Muscle of leg (tissue), 11 donors: ENCODE results near the gene TEX51. TPM values are rescaled to one million over a fixed set of nuclear protein-coding genes. Genes with fewer than 3 reads are reported as not detected.

Experiments used
- DNase-seq: peaks from one replicate; pipeline ENCODE4 v3.0.0; 2013
- H3K27ac ChIP-seq: one replicate; pipeline ENCODE4 v1.5.1; 2013; ENCODE audit warnings: mild to moderate bottlenecking, low read length, control low read depth
- H3K27me3 ChIP-seq: one replicate; pipeline ENCODE4 v1.6.1; 2013; ENCODE audit warnings: low read length; ENCODE audit not compliant: control insufficient read depth, insufficient read depth
- H3K36me3 ChIP-seq: one replicate; pipeline ENCODE4 v1.6.1; 2013; ENCODE audit warnings: low read length; ENCODE audit not compliant: control insufficient read depth, insufficient read depth
- H3K4me1 ChIP-seq: one replicate; pipeline ENCODE4 v1.6.1; 2013; ENCODE audit warnings: low read length; ENCODE audit not compliant: control insufficient read depth, insufficient read depth
- H3K4me3 ChIP-seq: one replicate; pipeline ENCODE4 v1.5.1; 2013; ENCODE audit warnings: low read length, control low read depth
- H3K9me3 ChIP-seq: replicated peaks from 2 replicates; pipeline ENCODE4 v1.6.1; 2013; ENCODE audit warnings: low read depth, low read length; ENCODE audit not compliant: control insufficient read depth
- WGBS: methylation state at CpG from one replicate; pipeline ENCODE4 v1.1.5; 2013; ENCODE audit warnings: missing lambda C conversion rate; ENCODE audit not compliant: insufficient coverage; 5-methylcytosine and 5-hydroxymethylcytosine counted together
- polyA plus RNA-seq, 8 donors: library from polyadenylated mRNA; unstranded; fragments of 120-200 nt; gene quantifications; one replicate each; pipeline versions ENCODE4 v1.2.1 to v1.2.3, GENCODE V29; 2013; ENCODE audit warnings: inconsistent platforms in 1 of 8, low replicate concordance in 1 of 8; ENCODE audit not compliant: insufficient read length in 8 of 8, insufficient read depth in 1 of 8
- total RNA-seq: library from RNA; stranded (reverse); fragments of 120-200 nt; gene quantifications from one replicate; pipeline ENCODE4 v1.2.4, GENCODE V29; 2013

The TEX51 gene
- total and polyA plus RNA-seq, 9 donors = not detected

DNA sequence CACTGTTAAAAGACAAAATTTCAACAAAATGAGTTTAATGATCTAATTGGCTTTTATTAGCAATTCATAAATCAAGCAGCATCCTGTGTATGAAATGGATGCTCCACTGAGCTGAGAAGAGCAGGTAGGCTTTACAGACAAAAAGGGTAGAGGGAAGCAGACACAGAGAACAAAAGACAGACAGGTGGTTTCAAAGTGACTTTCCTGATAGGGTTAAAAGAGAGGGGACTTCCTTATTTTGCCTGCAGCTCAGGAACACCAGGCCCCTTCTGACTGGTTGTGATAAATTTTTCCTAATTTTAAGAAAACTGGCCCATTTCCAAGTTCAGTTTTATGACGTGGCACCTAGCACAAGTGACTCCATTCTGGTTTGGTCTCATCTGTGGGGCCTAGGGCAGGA lies 11.9 kb downstream of the TEX51 start:
- DNase-seq = no peak
- no peak overlapping the region for H3K27ac ChIP-seq
- no peak overlapping the region for H3K4me3 ChIP-seq
- 14% methylated on average over 1 of the region's 1 CpG for WGBS
- no peaks in the 10 kb centered on the region for H3K9me3 ChIP-seq
- peaks cover 3% of the 10 kb centered on the region for H3K27me3 ChIP-seq
- no peaks in the 10 kb centered on the region for H3K4me1 ChIP-seq
- no peaks in the 10 kb centered on the region for H3K36me3 ChIP-seq

DNA sequence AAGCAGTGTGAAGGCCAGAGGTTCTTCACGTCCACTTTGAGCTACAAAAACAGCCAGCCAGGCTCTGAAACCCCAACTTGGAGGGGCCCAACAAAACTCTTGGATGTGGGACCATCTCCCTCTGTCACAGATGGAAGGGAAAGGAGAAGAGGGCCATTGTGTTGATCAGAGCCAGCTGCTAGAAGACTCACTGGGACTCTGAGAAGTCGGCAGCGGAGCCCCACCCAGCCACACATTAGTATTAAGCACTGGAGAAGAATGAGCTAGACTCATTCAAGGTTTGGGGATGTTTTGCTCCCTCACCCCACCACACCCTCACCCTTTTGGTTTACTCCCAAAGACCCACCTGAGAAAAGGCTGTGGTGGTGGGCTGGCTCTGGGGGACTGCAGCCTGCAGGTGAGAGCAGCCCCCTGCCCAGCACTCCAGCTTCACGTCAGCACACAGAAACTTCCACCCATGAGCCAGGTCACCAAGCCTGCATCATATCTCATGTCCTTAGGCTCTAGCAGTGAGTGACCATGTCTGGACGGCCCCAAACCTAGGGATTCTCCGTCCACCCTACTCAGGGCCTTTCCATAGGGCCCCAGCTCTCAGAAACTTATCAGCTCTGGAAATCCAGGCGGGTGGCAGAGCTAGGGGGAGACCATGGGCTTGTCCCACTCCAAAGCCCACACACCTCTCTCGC lies 12.6 kb downstream of the TEX51 start:
- WGBS = 68% methylated on average over 2 of the region's 8 CpGs
- Histone ChIP-seq H3K27me3 (peaks cover 3% of the 10 kb centered on the region), H3K9me3 (no peaks in the 10 kb centered on the region), H3K36me3 (no peaks in the 10 kb centered on the region), H3K4me1 (no peaks in the 10 kb centered on the region), H3K4me3 (no peak overlapping the region), H3K27ac (no peak overlapping the region)
- no peak for DNase-seq

DNA sequence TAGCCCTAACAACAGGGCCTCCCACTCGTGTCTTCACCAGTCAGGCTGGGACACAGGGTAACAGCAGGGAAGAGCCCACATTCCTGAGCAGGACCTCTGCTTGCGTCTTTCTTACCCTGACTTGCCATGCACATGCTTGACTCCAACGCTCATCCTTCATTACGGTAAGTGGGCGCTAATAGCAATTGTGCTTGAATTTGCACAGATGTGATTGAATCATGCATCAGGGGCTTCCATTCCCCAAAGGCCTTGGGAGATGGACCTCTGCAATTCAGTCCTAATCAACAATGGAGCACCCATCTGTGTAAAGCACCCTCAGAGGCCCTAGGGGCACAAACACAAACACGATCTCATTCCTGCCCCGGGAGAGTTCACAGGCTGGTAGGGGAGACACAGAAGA lies 13.5 kb downstream of the TEX51 start:
- 89% methylated on average over 6 of the region's 7 CpGs for WGBS
- Histone ChIP-seq H3K4me3 (no peak overlapping the region), H3K9me3 (no peaks in the 10 kb centered on the region), H3K4me1 (no peaks in the 10 kb centered on the region), H3K27ac (no peak overlapping the region), H3K36me3 (no peaks in the 10 kb centered on the region), H3K27me3 (peaks cover 2% of the 10 kb centered on the region)
- DNase-seq = no peak

DNA sequence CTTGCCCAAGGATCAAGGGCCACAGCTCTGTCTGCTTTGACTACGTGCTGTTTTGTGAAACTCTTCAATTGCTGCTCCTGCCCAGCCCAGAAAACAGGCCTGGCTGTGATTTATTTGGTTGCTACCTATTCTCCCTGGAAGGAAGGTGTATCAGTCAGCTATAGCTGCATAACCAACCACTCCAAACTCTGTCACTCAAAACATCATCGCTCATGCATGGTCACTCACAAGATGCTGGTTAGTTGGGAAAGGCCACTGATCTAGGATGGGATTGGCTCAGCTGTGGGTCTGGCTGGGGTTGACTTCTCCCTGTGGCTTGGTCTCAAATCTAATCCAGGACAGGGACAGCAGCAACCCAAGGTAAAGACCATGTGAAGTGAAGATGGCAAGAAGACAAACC lies 14.6 kb downstream of the TEX51 start:
- WGBS = no CpG with 5 or more reads among the region's 2 CpGs
- Histone ChIP-seq H3K27me3 (no peaks in the 10 kb centered on the region), H3K4me1 (no peaks in the 10 kb centered on the region), H3K9me3 (no peaks in the 10 kb centered on the region), H3K27ac (no peak overlapping the region), H3K36me3 (no peaks in the 10 kb centered on the region), H3K4me3 (no peak overlapping the region)
- no peak for DNase-seq

DNA sequence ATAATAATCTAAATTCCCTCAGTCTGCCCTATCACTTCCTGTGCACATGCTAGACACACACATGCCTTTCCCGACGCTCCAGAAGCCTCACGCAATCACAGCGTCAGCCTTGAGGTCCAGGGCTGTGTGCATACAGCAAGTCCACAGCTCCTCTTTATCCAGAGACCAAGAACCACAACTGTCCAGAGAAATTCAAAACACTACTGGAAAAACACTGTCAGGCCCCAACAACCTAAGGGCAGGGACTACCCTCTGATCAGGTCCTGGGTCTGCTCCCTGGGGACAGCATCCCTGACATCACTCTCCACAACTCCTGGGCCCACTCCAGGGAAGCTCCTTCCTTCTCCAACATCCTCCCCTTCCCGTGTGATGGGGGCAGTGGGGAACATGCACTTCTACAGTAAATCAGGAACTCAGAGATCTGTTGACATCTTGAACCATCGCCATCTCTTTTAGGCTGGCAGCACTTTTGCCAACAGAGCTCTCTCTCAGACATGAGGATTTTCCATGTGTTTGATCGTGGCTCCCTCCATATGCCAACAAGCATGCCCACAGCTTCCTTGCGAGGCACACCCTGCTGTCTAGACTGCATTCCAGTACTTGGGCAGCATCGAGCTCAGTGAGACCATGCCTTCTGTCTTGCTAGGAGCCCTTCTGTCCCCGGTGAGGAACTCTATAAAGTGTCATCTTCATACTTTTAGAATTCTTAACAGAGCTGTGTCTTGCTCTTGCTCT lies 15.4 kb downstream of the TEX51 start:
- H3K4me1 ChIP-seq = no peaks in the 10 kb centered on the region
- no peaks in the 10 kb centered on the region for H3K9me3 ChIP-seq
- H3K4me3 ChIP-seq = no peak overlapping the region
- no peak for DNase-seq
- H3K27me3 ChIP-seq = no peaks in the 10 kb centered on the region
- 96% methylated on average over 4 of the region's 10 CpGs for WGBS
- no peak overlapping the region for H3K27ac ChIP-seq
- no peaks in the 10 kb centered on the region for H3K36me3 ChIP-seq

DNA sequence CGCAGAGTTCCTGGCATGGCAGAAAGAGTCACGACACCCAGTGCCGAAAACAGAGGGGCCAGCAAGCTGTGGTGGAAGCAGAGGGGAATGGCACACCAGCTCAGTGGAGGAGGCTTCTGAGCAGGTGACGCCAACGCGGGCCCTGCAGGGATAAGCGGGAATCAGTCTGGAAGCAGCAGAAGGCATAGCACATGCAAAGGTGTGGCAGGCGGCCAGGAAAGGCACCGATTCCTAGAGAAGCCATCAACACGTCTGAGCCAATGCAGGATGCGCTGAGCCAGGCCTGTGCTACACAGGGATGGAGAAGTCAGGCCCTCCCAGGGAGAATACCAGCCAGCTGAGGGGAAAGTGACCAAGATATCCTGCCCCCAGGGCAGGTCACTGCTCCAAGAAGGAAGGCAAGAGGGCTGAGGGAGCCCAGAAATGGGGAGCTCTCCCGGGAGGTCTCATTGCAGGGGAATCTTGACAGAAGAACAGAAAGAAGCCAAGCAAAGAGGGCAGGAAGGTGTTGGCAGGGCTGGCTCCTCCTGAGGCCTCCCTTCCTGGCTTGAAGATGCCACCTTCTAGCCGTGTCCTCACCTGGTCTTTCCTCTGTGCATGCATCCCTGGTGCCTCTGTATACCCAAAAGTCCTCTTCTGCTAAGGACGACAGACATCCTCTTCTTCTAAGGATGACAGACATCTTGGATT lies 16.3 kb downstream of the TEX51 start:
- Histone ChIP-seq H3K27me3 (no peaks in the 10 kb centered on the region), H3K9me3 (no peaks in the 10 kb centered on the region), H3K36me3 (no peaks in the 10 kb centered on the region), H3K27ac (no peak overlapping the region), H3K4me1 (no peaks in the 10 kb centered on the region), H3K4me3 (no peak overlapping the region)
- 91% methylated on average over 14 of the region's 14 CpGs for WGBS
- no peak for DNase-seq

DNA sequence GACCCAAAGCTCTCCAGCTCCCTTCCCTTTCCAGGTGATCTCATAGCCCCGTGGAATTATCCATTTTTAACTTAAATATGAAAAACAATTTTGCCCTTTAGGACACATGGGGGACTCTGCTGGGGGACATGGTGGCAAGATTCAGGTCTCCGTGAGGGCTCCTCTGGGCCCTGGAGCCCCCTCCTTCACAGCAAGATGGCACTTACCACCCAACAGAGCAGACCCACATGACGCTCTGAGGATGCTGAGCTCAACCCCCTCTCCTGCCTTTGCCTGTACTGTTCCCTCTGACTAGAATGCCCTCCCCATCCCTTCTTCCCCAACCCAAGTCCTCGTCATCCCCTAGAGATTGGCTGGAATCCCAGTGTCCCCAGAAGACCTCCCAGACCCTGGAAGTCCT lies 17.2 kb downstream of the TEX51 start:
- DNase-seq = no peak
- WGBS = 92% methylated on average over 2 of the region's 4 CpGs
- Histone ChIP-seq H3K27me3 (no peaks in the 10 kb centered on the region), H3K9me3 (no peaks in the 10 kb centered on the region), H3K4me1 (no peaks in the 10 kb centered on the region), H3K36me3 (no peaks in the 10 kb centered on the region), H3K4me3 (no peak overlapping the region), H3K27ac (no peak overlapping the region)

DNA sequence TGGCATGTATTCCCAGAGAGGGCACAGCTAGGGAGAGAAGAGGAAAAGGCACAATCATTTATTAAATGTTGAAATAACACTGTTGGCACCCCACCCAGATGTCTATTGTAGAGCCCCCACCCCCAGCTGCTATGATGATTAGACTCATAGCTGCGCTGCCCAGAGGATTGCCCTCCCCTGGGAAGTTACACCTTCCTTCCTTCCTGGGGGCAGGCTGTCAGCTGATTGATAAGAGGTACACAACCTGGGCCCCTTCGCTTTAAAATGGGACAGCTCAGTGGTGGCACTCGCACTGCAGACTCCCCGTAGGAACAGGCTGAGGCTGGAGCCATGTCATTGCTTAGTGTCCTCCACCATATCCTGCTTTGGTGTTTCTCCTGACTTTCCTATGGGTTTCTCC lies 18.1 kb downstream of the TEX51 start:
- Histone ChIP-seq H3K27ac (no peak overlapping the region), H3K4me3 (no peak overlapping the region), H3K9me3 (no peaks in the 10 kb centered on the region), H3K4me1 (no peaks in the 10 kb centered on the region), H3K36me3 (no peaks in the 10 kb centered on the region), H3K27me3 (no peaks in the 10 kb centered on the region)
- DNase-seq = no peak
- 81% methylated on average over 4 of the region's 4 CpGs for WGBS

DNA sequence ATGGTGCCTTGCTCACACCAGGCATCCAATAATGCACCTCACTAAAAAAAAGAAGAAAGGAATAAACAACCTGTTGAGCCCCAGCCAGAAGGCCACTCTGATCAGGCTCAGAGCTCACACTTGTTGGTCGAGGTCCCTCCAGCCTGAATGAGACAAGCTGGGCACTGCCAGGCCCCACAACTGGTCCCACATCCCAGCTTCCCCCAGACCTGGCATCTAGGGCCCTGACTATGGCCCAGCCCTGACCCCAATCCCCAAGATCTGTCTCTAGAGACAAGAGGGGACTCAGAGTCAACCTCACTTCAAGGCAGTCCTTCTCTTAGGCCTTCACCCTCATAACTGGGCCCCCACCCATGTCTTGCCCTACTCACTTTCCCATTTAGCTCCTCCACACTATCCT lies 22.4 kb downstream of the TEX51 start:
- 86% methylated on average over 1 of the region's 1 CpG for WGBS
- Histone ChIP-seq H3K27me3 (no peaks in the 10 kb centered on the region), H3K4me3 (no peak overlapping the region), H3K27ac (no peak overlapping the region), H3K4me1 (no peaks in the 10 kb centered on the region), H3K36me3 (no peaks in the 10 kb centered on the region), H3K9me3 (no peaks in the 10 kb centered on the region)
- DNase-seq = no peak

DNA sequence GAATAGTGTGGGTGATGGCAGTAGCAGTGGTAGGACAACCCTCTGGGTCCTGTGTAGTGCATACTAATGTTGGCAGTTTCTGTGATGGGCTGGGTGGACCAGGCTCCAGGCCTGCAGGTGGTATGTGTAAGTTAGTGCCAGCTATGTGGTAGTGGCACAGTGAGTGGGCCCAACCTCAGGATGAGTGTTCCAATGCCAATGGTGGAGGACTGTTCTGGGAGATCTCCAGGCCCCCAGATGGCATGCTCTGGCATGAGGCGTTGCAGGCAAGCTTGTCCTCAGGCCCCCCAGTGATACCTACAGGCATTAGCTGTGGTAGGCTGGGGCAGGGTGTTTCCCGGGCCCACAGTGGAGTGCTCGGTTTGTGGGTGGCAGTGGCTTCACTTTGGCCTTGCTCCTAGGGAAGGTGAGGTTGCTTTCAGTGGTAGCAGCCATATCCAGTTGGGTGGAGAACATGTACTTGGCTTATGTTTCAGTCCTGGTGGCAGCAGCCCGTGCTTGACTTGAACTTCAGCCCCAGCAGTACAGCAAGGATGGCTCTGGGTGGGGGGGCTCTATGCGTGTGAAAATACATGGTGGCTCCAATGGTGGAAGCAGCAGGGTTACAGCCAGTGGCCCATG lies 32.4 kb downstream of the TEX51 start:
- Histone ChIP-seq H3K27me3 (no peaks in the 10 kb centered on the region), H3K9me3 (peaks cover 3% of the 10 kb centered on the region), H3K27ac (no peak overlapping the region), H3K4me3 (no peak overlapping the region), H3K36me3 (no peaks in the 10 kb centered on the region), H3K4me1 (no peaks in the 10 kb centered on the region)
- DNase-seq = no peak
- WGBS = 93% methylated on average over 4 of the region's 5 CpGs
